Activated CD8-positive, alpha-beta memory T cell treated with anti-CD3 and anti-CD28 coated beads for 1 hour (primary cell): ENCODE data around the gene METTL26.

Experiments used
- DNase-seq, 2 donors: peaks; one replicate each; pipeline ENCODE4 v3.0.0-alpha.2; 2020; ENCODE audit warnings: low read depth in 1 of 2; ENCODE audit errors: extremely low read depth in 1 of 2

Gene METTL26

DNA sequence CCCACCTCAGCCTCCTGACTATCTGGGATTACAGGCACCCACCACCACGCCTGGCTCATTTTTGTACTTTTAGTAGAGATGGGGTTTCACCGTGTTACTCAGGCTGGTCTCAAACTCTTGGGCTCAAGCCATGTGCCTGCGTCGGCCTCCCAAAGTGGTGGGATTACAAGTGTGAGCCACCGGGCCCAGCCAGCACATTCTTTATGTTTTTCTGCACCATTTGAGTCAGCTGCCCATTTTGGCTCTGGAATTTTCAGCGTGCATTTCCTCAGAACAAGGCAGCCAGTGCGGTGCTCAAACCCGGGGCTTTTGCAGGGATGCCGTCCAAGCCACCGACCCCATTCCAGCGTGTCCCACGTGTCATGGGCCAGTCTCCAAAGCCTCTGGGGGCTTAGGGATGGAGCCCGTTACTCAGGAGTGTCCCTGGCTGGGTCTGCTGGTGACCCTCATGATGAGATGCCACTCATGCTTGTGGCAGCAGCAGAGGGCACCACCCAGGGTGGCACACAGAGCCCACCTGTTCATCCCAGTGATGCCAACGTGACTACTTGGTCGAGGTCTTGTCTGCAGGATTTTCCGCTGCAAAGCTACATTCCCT, 50.0 kb downstream of the METTL26 start:
- DNase-seq, result no peak

DNA sequence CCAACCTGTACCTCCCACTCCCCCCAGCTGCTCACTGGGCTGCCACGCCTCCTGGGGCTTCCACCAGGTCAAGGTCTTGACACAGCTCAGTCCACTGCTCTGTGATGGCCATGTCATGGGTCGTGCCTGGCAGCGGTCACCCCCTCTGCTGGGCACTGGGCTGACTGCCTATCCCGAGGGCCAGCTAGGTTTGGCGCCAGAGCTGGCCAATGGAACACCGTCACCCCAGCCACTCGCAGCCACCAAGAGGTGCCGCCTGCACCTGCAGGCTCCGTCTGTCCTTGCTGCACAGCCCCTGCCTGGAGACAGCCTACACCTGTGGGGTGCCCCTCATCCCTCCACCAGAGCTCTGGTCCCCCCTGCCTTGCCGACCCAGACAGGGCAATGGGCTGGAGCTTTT, 50.8 kb downstream of the METTL26 start:
- no peak for DNase-seq
